NCI-H1436 (cell line): ENCODE data around the gene MDP1.
"Not testable (repeated sequence)": the region's sequence is repeated elsewhere in the genome, so short reads cannot be mapped to it uniquely, and the experiment has no call there.

Experiments used
- DNase-seq: peaks from one replicate; lab custom pipeline; 2025; lab: John Stamatoyannopoulos, UW

MDP1 gene

GRCh38 chr14:24250354-24250753, 34.5 kb upstream of the MDP1 start:
- no peak for DNase-seq

DNA sequence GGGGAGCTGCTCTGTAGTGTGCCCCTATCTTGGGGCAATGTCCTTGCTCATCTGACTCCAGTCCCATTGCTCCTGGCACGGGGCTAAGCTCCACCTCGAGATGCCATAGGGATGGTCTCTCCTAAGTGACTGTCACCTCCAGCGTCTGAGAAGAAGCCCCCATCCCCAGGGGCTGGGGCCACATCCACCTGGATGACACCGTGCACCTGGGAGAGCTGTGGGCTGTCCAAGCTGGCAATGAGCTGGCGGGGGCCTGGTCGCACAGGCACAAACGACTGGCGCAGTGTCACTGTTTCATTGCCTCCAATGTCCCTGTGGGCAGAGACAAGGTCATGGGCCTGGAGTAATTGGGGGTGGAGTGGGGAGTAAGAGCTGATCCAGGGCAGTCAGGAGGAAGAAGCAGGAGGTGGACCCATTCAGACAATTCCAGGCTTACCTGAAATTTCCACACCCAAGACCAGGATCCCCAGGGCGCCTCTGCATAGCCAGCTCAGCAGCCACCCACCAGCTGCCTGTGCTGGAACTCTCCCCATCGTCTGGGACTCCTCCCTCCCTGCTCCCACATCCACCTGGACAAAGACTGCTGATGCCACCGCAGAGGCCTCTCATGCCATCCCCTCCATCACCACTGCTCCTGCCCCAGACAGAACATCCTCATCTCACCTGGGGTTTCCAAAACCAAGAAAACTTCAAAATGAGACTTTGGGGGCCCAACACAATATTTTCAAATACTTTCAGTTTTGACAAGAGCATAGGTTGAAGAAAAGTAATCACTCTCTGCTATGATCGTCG, 33.6 kb upstream of the MDP1 start:
- no peak for DNase-seq

GRCh38 chr14:24247422-24247821, 31.6 kb upstream of the MDP1 start:
- DNase-seq = no peak

GRCh38 chr14:24246765-24247212, 30.9 kb upstream of the MDP1 start:
- no peak for DNase-seq

- not testable (repeated sequence) for DNase-seq
Measured at GRCh38 chr14:24245350-24245749, 29.5 kb upstream of the MDP1 start.

DNA sequence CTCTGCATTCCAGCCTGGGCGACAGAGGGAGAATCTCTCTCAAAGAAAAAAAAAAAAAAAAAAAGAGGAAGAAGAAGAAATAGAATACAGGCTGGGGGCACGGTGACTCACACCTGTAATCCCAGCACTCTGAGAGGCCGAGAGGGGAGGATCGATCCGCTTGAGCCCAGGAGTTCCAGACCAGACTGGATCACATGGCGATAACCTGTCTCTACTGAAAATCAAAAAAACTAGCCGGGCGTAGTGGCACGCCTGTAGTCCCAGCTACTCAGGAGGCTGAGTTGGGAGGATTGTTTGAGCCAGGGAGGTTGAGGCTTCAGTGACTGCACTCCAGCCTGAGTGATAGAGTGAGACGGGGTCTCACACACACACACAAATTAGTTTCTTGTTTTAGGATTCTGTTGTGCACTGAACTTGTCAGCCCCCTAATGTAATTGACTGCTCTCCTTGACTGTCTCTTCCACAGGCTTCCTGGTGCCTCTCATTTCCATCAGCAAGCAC, 27.5 kb upstream of the MDP1 start:
- no peak for DNase-seq

- peak; percentile 92 for DNase-seq
Measured at GRCh38 chr14:24241829-24242443, 26.1 kb upstream of the MDP1 start.

DNA sequence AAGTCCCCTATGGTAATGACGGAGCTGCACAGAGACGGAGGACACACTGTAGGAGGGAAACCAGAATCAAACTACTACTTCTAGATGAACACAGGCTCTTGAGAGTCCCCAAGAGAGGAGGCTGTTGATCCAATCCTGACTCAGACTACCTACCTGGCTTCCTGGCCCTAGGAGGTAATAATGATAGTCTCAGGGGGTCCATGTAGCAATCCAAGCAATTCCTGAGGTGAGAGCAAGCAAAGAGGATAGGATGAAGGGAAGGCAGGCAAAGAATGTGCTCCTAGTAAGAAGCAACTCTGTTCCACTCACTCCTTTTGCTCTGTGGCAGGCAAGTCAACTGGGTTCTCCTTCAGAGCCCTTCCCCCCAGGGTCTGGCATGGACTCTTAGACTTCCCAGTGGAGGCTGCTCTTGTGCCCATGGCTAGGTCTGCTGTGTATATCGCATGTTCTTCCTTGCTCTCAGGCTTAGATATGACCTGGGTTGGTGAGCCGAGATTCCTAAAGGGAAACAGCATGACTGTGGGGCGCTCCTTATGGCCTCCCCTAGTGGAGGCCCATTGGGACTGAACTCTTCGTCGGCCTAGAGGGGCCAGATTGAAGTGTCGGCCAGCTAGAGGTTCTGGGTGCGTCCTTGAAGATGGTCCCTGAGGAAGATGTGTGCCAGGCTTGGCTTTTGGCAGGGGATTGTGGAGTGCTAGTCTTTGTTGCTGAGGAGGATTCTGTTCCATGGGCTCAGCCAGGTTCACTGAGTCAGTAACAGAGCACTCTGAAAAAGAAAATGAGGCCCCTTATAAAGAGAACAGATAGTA, 24.4 kb upstream of the MDP1 start:
- no peak for DNase-seq

DNA sequence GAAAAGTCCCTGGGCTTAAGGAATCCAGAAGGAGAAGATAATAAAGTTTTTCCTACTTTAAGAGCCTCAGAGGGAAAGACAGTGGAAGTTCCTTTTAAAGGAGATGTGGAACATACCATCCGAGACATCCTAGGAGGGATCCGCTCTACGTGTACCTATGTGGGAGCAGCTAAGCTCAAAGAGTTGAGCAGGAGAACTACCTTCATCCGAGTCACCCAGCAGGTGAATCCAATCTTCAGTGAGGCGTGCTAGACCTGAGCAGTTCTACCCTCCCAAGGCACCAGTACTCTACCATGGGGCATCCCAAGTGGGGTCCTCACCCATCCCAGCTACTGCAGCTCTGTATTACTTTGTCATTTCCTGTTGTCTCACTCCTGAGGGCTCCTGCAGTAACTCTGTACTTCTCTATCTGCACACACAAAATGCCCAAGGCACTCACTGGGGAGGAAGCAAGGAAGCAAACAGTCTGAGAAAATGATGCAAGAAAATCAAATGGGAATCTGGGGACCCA, 22.7 kb upstream of the MDP1 start:
- DNase-seq = no peak

- DNase-seq = no peak
Measured at GRCh38 chr14:24238123-24238522, 22.3 kb upstream of the MDP1 start.

DNA sequence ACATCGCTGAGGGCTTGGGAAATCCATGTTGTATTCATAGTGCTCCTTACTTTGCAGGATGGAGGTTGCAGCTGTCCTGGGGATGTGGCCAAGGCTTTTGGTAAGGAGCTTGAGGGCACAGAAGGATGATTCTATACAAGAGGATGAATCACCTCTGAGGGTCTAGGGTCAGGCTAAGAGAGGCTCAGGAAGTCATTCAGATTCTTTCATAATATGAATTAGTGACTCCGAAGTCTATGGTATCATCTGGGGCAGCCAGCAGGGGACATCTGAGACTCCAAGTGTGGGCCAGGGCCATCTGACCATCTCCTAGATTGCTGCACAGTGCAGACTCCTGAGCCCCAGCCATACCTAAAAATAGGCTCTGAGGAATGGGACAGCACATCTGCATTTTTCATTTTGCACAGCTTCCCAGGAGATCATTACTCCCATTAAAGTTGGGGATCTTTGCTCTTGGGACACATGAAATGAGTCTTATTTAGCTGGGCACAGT, 21.6 kb upstream of the MDP1 start:
- DNase-seq = no peak

GRCh38 chr14:24236689-24237462, 21.0 kb upstream of the MDP1 start:
- no peak for DNase-seq

DNA sequence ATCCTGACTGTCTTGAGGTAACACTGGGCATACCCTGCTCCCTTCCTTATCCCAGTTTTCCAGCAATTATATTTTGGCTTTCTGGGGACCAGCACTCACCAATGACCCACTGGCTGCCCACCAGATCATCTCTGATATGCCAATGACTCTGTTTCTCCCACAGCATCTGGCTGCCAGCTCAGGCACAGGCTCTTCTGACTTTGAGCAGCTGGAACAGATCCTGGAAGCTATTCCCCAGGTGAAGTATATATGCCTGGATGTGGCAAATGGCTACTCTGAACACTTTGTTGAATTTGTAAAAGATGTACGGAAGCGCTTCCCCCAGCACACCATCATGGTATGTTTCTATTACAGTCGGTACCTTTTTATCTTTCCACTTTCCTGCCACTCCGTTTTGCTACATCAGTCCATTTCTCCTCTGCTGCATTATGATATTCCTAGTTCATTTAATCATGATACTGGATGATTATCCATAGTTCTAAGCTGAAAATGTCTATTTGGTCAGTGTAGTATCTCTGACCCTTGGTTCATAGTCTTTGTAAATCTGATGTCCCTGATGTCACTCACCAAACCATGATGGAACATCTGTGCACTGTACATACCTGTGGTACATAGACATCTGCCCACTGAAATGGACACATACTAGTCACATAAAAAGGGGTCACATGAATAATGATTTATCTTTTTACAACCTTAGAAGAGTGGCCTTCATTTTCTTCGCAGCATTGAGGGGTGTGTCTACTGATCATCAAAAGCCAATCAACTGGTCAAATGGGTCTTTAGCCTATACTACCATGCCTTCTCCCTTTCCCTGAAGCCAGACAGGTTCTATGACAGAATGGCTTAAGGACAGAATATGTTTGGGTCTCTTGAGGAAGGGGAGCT, 20.2 kb upstream of the MDP1 start:
- no peak for DNase-seq

GRCh38 chr14:24234095-24235005, 18.5 kb upstream of the MDP1 start:
- no peak for DNase-seq

DNA sequence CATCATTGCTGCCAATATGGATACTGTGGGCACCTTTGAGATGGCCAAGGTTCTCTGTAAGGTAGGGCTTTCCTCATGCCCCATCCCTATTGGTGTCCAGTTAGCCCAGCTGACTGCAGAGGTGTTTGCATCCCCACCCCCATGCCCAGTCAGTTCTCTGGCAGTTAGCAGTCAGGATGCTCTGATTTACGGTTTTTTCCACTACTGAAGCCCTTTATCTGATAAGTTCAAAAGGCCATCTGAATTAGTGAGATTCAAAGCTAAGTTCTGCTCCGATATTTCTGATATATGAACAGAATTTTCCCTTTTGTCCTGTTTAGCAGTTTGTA, 17.6 kb upstream of the MDP1 start:
- DNase-seq = no peak

DNA sequence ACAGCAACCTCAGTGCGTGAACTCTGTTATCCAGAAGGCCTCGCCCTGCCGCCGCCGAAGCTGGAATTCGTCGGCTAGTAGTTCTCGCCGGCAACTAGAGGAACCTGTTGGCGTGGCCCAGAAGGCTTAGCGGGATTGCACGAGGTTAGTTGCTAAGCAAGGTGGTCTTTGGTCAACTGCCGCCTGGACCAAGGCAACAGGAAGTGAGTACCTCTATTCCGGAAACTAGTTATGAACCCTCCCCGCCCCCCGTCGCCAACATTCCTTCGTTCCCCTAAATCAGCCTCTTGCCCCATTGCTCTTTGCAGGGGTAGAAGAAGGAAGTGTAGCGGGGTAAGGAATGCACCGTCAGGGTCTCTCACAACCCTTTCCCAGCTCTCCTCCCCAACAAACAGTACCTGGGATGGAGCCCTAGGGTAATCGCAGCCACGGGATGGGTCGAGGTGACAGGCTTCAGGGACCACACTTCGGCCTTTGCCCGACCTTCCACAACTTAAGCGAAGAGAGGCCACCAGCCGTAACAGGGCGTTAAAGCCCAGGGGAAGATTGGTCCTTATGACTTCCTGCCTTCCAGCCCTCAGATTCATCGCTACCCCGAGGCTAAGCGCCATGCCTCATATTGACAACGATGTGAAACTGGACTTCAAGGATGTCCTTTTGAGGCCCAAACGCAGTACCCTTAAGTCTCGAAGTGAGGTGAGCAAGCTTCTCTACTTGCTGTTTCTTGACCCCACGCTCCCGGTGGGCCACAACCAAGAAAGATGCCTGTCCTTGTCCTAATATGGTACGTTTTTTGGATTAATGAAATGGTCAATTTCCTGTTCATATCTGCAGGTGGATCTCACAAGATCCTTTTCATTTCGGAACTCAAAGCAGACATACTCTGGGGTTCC, 17.0 kb upstream of the MDP1 start, which contains the start of gene GMPR2:
Gene GMPR2 (plus strand): TSS at position 285 of the 893 bp plus-strand sequence. CDS start 325 bp downstream, at position 610.
- peak; percentile 37 for DNase-seq

DNA sequence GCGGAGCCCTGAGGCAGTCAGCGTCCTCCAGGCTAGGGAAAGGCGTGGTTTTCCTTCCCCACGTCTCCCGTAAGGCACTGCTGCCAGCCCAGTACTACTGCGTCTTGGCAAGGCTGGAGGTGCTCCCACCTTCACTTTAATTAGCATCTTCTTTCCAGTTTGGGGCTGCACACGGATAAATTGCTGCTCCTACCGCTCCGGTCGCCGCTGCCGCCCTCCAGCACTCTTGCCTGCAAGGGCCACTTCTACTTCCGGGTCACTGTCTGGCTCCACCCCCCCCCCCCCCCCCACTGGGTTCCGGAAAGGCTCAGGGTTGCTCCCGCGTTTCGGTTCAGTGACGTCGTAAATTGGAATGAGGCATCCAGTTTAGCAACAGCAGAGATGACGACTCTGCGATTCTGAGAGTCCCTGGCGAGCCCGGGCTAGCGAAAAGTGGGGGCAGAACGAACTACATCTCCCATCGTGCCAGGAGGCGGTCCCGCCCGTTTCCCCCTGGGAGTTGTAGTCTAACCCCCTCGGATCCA, 16.3 kb upstream of the MDP1 start, which contains the start of gene NEDD8:
Gene NEDD8 (minus strand): TSS at position 247 of the 524 bp plus-strand sequence. CDS start 100 bp downstream, at position 147.
- DNase-seq = peak; percentile 86
